ENCODE measurements around the gene LYAR. TPM values are rescaled to one million over a fixed set of nuclear protein-coding genes. Genes with fewer than 3 reads are reported as not detected.

LYAR gene
- total RNA-seq, 1 donor from 2014 or later: 9.9 TPM

Other genes starting within 250 kb of the LYAR start
- gene OTOP1, start 63.2 kb downstream of the LYAR start, total RNA-seq: not detected in 2 replicates
- 14.6 and 16.3 TPM in 2 replicates for gene TMEM128, start 41.9 kb downstream of the LYAR start, total RNA-seq
- gene ZBTB49, start 97 bp upstream of the LYAR start, total RNA-seq: 2.4 and 3.2 TPM in 2 replicates
- gene NSG1, start 96.9 kb upstream of the LYAR start, total RNA-seq: 0.87 TPM in 1 of 2 replicates, not detected in the other